Gastrocnemius medialis (tissue), 4 donors: ENCODE results near the gene SPEN. TPM values are rescaled to one million over a fixed set of nuclear protein-coding genes. Genes with fewer than 3 reads are reported as not detected.
A peak's percentile ranks its signal among the peaks of the same experiment; 100 is the strongest.

ENCODE experiments used
- ATAC-seq, 2 donors: fragments of 150-250 bp; one replicate each; pipeline ENCODE4 v1.9.1; 2016
- DNase-seq, 2 donors: peaks; one replicate each; pipeline ENCODE4 v3.0.0-alpha.2; 2019
- H3K27ac ChIP-seq, 4 donors: fragments of 200-600 bp; sonication (generic); 1 replicate in 1 of 4; 2 replicates in 3 of 4; pipeline ENCODE4 v1.5.1; 2016 to 2018; ENCODE audit warnings: mild to moderate bottlenecking in 2 of 4, moderate library complexity in 1 of 4
- H3K27me3 ChIP-seq, 3 donors: fragments of 200-600 bp; sonication (generic) in 2 of 3; 1 replicate in 1 of 3; 2 replicates in 2 of 3; pipeline versions ENCODE4 v1.5.1 to v1.6.0; 2016 to 2019; ENCODE audit warnings: mild to moderate bottlenecking in 1 of 3, moderate library complexity in 1 of 3
- H3K36me3 ChIP-seq, 2 donors: fragments of 200-600 bp; sonication (generic) in 1 of 2; one replicate each; pipeline ENCODE4 v1.5.1; 2017 to 2018
- H3K4me1 ChIP-seq, 2 donors: fragments of 200-600 bp; sonication (generic) in 1 of 2; one replicate each; pipeline ENCODE4 v1.5.1; 2016 to 2017; ENCODE audit warnings: mild to moderate bottlenecking in 2 of 2
- H3K4me3 ChIP-seq, 4 donors: fragments of 200-600 bp; sonication (generic) in 3 of 4; 1 replicate in 1 of 4; 2 replicates in 3 of 4; pipeline ENCODE4 v1.5.1; 2016 to 2019; ENCODE audit warnings: mild to moderate bottlenecking in 2 of 4
- H3K9me3 ChIP-seq, 3 donors: fragments of 200-600 bp; sonication (generic) in 2 of 3; 1 replicate in 1 of 3; 2 replicates in 2 of 3; pipeline ENCODE4 v1.5.1; 2016 to 2019
- POLR2A ChIP-seq, 2 donors: fragments of 450-650 bp; IDR thresholded peaks; one replicate each; pipeline ENCODE4 v1.6.1; 2017; ENCODE audit warnings: antibody characterized with exemption in 2 of 2, mild to moderate bottlenecking in 2 of 2, moderate library complexity in 2 of 2
- in situ Hi-C, 4 donors: fragments of 200-750 bp; cut with MboI; loops; one replicate each; pipeline versions ENCODE4 v1.15.0 to v1.8.0; 2017; ENCODE audit warnings: low sequenced_read_pairs in 4 of 4
- intact Hi-C: fragments of 100-400 bp; cut with DNase I; formaldehyde crosslinking; loops from one replicate; pipeline ENCODE4 v1.15.1; 2023; ENCODE audit warnings: low total_unique reads
- total RNA-seq, 4 donors: library from RNA; depleted of rRNA; stranded (reverse); fragments of >200 nt; gene quantifications; one replicate each; pipeline versions ENCODE4 v1.1.0 to v1.2.3, GENCODE V29; 2016
- TF ChIP-seq, protein P1 (sequence below), 5 experiments: fragments of 450-650 bp in 3 of 5; fragments of 200-600 bp in 2 of 5; sonication (generic) in 2 of 5; IDR thresholded peaks in 4 of 5; conservative IDR thresholded peaks in 1 of 5; 1 replicate in 4 of 5; 2 replicates in 1 of 5; pipeline ENCODE4 v1.5.1; 2016 to 2019; ENCODE audit warnings: antibody characterized with exemption in 5 of 5, mild to moderate bottlenecking in 3 of 5, moderate library complexity in 3 of 5

Gene SPEN
- total RNA-seq, 4 donors from 2014 or later: 21.7 to 55.5 (median 38.0) TPM

DNA sequence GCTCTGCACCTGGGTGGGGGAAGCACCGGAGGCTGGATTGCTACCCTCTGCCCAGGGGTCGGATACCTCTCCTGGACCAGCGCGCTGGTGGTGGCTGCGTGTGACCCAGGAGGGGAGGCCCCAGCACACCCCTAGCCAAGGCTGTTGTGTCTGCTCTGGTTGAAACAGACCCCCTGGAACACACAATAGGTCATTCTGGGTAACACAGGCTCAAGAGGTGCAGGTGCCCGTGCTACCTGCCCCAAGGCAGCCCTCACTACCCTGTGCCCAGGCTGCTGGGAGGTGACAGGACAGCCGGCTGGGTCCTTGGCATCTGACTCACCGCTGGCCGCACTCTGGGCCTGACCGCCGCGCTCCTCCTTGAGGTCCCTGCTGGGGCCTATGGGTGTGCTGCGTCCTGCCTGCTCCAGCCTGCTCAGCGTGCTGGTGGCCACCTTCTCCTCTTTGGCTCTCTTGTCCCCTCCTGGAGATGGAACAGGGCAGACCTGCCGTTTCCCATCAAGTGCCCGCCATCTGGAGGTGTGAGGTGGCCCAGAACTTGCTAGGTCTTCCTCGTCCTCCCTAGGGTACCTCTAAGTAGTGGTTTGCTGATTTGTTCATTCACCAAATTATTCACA lies 98.4 kb downstream of the SPEN start:
- TF ChIP-seq POLR2A (IDR thresholded peaks at IDR 0.05): no peak
- TF ChIP-seq, protein P1, sequence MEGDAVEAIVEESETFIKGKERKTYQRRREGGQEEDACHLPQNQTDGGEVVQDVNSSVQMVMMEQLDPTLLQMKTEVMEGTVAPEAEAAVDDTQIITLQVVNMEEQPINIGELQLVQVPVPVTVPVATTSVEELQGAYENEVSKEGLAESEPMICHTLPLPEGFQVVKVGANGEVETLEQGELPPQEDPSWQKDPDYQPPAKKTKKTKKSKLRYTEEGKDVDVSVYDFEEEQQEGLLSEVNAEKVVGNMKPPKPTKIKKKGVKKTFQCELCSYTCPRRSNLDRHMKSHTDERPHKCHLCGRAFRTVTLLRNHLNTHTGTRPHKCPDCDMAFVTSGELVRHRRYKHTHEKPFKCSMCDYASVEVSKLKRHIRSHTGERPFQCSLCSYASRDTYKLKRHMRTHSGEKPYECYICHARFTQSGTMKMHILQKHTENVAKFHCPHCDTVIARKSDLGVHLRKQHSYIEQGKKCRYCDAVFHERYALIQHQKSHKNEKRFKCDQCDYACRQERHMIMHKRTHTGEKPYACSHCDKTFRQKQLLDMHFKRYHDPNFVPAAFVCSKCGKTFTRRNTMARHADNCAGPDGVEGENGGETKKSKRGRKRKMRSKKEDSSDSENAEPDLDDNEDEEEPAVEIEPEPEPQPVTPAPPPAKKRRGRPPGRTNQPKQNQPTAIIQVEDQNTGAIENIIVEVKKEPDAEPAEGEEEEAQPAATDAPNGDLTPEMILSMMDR (IDR thresholded peaks at IDR 0.05 in 4 of 5, conservative IDR thresholded peaks at IDR 0.05 in 1 of 5): no peak
- intact Hi-C loops: no loop called here
- H3K4me1 ChIP-seq: peaks cover 33 to 37% of the 10 kb centered on the region in 2 donors
- peaks cover 0 to 57% of the 10 kb centered on the region in 2 donors for H3K36me3 ChIP-seq
- DNase-seq (no peak), ATAC-seq (no peak)
- H3K27ac ChIP-seq: no peak overlapping the region
- in situ Hi-C loops: no loop called here
- H3K9me3 ChIP-seq: no peaks in the 10 kb centered on the region
- no peak overlapping the region for H3K4me3 ChIP-seq
- H3K27me3 ChIP-seq: no peaks in the 10 kb centered on the region

DNA sequence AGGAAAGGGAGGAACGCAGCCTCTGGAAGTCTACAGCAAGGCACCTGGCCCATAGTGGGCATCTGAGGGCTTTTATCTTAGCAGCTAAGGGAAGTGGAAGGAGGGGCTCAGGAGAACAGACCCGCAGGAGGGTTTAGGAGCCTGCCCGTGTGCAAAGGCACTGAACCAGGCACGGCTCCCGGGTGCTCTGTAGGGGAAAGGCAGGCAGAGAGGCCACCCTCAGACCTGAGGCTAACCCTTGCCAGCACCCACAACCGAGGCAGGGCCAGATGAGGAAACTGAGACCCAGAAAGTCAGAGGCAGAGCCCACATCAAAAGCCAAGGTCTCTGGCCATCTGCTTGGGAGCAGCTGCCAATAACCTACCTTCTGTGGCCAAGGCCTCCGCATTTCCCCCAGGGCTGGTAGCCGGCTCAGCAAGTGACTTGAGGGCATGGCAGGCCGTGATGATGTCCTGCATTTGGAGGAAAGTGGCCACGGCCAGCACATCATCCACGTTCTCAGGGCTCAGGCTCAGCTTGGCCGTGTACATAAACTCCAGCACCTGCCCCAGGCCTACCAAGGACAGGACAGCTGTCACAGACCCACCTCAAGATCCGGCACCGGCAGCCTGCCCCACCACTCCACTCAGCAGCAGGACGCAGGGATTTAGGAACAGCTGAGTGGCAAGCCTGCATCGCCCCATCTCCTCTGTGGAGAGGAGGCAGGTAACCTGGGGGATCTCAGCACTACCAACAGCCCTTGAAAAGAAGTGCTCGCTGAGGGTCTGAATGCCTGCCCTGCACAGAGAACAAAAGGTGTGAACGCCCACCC lies 99.3 kb downstream of the SPEN start:
- H3K27me3 ChIP-seq: no peaks in the 10 kb centered on the region
- H3K4me1 ChIP-seq: peaks cover 32 to 38% of the 10 kb centered on the region in 2 donors
- peaks cover 0 to 55% of the 10 kb centered on the region in 2 donors for H3K36me3 ChIP-seq
- H3K4me3 ChIP-seq: no peak overlapping the region
- in situ Hi-C loops (no loop called here), intact Hi-C loops (no loop called here)
- H3K27ac ChIP-seq: no peak overlapping the region
- ATAC-seq: no peak
- TF ChIP-seq, protein P1 (IDR thresholded peaks at IDR 0.05 in 4 of 5, conservative IDR thresholded peaks at IDR 0.05 in 1 of 5): no peak
- no peak for DNase-seq
- no peaks in the 10 kb centered on the region for H3K9me3 ChIP-seq

DNA sequence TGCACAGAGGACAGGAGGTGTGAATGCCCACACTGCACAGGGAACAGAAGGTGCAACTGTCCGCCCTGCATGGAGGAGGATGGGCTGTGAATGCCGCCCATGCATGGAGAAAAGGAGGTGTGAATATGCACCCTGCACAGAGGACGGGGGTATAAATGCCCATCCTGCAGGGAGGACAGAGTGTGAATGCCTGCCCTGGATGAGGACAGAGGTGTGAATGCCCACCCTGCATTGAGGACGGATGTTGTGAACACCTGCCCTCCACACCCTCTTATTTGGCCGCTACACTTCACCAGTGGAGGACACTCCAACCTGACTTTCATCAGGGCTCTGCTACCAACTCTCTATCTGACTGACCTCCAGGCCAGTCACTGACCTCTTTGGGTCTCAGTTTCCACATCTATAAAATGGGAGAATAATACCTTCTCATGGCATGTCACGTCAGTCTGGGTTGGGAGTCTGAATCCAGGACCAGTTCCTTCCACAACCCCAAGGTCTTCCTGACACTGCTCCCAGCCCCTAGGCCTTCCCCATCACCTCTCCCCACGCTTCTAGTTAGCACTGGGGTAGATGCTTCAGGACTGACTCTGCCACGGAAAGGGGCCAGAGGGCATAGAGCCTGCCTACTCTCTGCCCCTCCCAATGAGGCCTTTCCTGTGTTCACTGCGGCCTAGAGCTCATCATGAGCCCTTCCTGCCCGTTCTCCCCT lies 100.0 kb downstream of the SPEN start:
- TF ChIP-seq, protein P1 (IDR thresholded peaks at IDR 0.05 in 4 of 5, conservative IDR thresholded peaks at IDR 0.05 in 1 of 5): no peak
- TF ChIP-seq POLR2A (IDR thresholded peaks at IDR 0.05): no peak
- ATAC-seq: no peak
- intact Hi-C loops: no loop called here
- H3K4me3 ChIP-seq: no peak overlapping the region
- no peaks in the 10 kb centered on the region for H3K9me3 ChIP-seq
- no peak for DNase-seq
- no peaks in the 10 kb centered on the region for H3K27me3 ChIP-seq
- H3K27ac ChIP-seq: peak overlapping the region; percentile 22 to 87 (median 58)
- in situ Hi-C loops: no loop called here
- H3K36me3 ChIP-seq: peaks cover 0 to 48% of the 10 kb centered on the region in 2 donors
- peaks cover 38 to 45% of the 10 kb centered on the region in 2 donors for H3K4me1 ChIP-seq

DNA sequence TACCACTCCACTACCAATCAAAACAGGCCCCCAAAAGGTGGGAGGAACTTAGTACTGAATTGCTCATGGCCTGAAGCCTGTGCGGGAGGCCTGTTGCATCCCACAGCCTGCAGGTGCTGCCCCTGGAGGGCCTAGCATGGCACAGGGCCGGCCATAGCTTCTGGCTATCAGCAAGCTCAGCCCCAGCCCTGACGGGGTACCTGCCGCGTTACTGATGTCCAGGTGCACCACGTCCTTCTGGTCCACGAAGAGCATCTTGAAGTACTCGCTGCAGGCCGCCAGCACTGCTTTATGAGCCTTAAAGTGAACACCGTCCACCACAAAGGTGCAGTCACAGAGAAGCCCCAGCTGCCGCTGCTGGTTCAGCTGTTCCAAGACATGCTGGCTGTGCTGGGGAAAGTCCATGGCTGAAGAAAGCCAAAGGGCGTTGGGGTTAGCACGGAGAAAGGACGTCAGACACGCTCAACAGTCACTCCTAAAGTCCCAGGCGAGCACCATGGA lies 100.6 kb downstream of the SPEN start:
- no peak for TF ChIP-seq POLR2A (IDR thresholded peaks at IDR 0.05)
- TF ChIP-seq, protein P1 (IDR thresholded peaks at IDR 0.05 in 4 of 5, conservative IDR thresholded peaks at IDR 0.05 in 1 of 5): no peak
- Histone ChIP-seq H3K27ac (peak overlapping the region; percentile 84 to 87 (median 85)), H3K4me3 (no peak overlapping the region), H3K4me1 (peaks cover 44 to 50% of the 10 kb centered on the region in 2 donors), H3K9me3 (no peaks in the 10 kb centered on the region), H3K27me3 (no peaks in the 10 kb centered on the region), H3K36me3 (peaks cover 0 to 42% of the 10 kb centered on the region in 2 donors)
- DNase-seq (no peak), ATAC-seq (no peak)
- in situ Hi-C loops: no loop called here
- intact Hi-C loops: no loop called here
